Right lobe of liver (tissue), 4 donors: Measurements from ENCODE around the gene TBCD.

Experiments used
- CTCF ChIP-seq, 4 donors: fragments of 200-600 bp in 3 of 4; fragments of 450-650 bp in 1 of 4; IDR thresholded peaks; one replicate each; pipeline versions ENCODE4 v1.5.1 to v1.8.0; 2016 to 2022; ENCODE audit warnings: antibody characterized with exemption in 4 of 4, mild to moderate bottlenecking in 2 of 4
- POLR2A ChIP-seq: fragments of 450-650 bp; IDR thresholded peaks from one replicate; pipeline ENCODE4 v1.6.1; 2017; ENCODE audit warnings: antibody characterized with exemption, mild to moderate bottlenecking
- donor health status: DM: no; HTN: no; CAD: no.
- donor health status: DM: no; HTN: no; CAD: no.
- donor health status: DM: no; HTN: yes; CAD: no.

GRCh38 chr17:82984751-82985427, 233.0 kb downstream of the TBCD start:
- TF ChIP-seq POLR2A (no peak), CTCF (IDR thresholded peaks at IDR 0.05) (no peak)
